22Rv1 (cell line): Measurements from ENCODE around the gene IPO13.

Experiments
- CTCF ChIP-seq: fragments of 450-650 bp; IDR thresholded peaks from 2 replicates; pipeline ENCODE4 v1.5.1; 2017; ENCODE audit warnings: mild to moderate bottlenecking
- ZFX ChIP-seq: fragments of 450-650 bp; IDR thresholded peaks from 2 replicates; pipeline ENCODE4 v1.6.1; 2017; ENCODE audit warnings: antibody characterized with exemption, borderline replicate concordance

- TF ChIP-seq CTCF (no peak), ZFX (no peak)
Measured at GRCh38 chr1:43942411-43942810, 4.3 kb upstream of the IPO13 start.
